ENCODE data around the gene AAMP. TPM values are rescaled to one million over a fixed set of nuclear protein-coding genes. Genes with fewer than 3 reads are reported as not detected.

Gene AAMP
- total RNA-seq, 2 donors from 2014 or later = 96.1 to 137 TPM

GRCh38 chr2:218235017-218235416 lies 34.9 kb downstream of the AAMP start:
- H3K9me3 ChIP-seq = no peaks in the 10 kb centered on the region
- H3K27ac ChIP-seq = no peak overlapping the region

GRCh38 chr2:218234521-218234920 lies 35.4 kb downstream of the AAMP start:
- DNase-seq = no peak
- H3K27me3 ChIP-seq = no peaks in the 10 kb centered on the region
- H3K9me3 ChIP-seq = no peaks in the 10 kb centered on the region
- H3K4me3 ChIP-seq = no peak overlapping the region
- no peak overlapping the region for H3K27ac ChIP-seq
- no peak for TF ChIP-seq CTCF (IDR thresholded peaks at IDR 0.05)
- H3K36me3 ChIP-seq = peaks cover 10% of the 10 kb centered on the region
- intact Hi-C loops (cut with DNase I) = no loop called here
- no peak overlapping the region for H3K9ac ChIP-seq (ENCODE audit: low read depth in 2 of 2, low read length in 2 of 2)
- H3K4me1 ChIP-seq = peaks cover 7% of the 10 kb centered on the region

More at GRCh38 chr2:218235017-218235416, 34.9 kb downstream of the AAMP start:
- DNase-seq = no peak
- Histone ChIP-seq H3K27me3 (no peaks in the 10 kb centered on the region), H3K4me1 (peaks cover 7% of the 10 kb centered on the region), H3K9ac (ENCODE audit: low read depth in 2 of 2, low read length in 2 of 2) (no peak overlapping the region), H3K36me3 (peaks cover 14% of the 10 kb centered on the region), H3K4me3 (no peak overlapping the region)
- intact Hi-C loops (cut with DNase I) = no loop called here
- TF ChIP-seq CTCF (IDR thresholded peaks at IDR 0.05) = no peak

- no peak overlapping the region for H3K27ac ChIP-seq
These were observed 36.4 kb downstream of the AAMP start for GRCh38 chr2:218233543-218233942.

GRCh38 chr2:218230882-218231281 lies 39.1 kb downstream of the AAMP start:
- Histone ChIP-seq H3K9me3 (no peaks in the 10 kb centered on the region), H3K27me3 (no peaks in the 10 kb centered on the region), H3K27ac (peak overlapping the region; percentile 67), H3K36me3 (peaks cover 10% of the 10 kb centered on the region), H3K4me1 (peaks cover 7% of the 10 kb centered on the region), H3K4me3 (no peak overlapping the region), H3K9ac (ENCODE audit: low read depth in 2 of 2, low read length in 2 of 2) (peak overlapping the region in 1 of 2 donors; percentile 32)
- TF ChIP-seq CTCF (IDR thresholded peaks at IDR 0.05) = peak; percentile 48
- intact Hi-C loops (cut with DNase I) = no loop called here
- peak; percentile 82 for DNase-seq

More at GRCh38 chr2:218233543-218233942, 36.4 kb downstream of the AAMP start:
- intact Hi-C loops (cut with DNase I) = no loop called here
- no peaks in the 10 kb centered on the region for H3K27me3 ChIP-seq
- H3K36me3 ChIP-seq = peaks cover 10% of the 10 kb centered on the region
- no peak for TF ChIP-seq CTCF (IDR thresholded peaks at IDR 0.05)
- no peak overlapping the region for H3K4me3 ChIP-seq
- H3K4me1 ChIP-seq = peaks cover 7% of the 10 kb centered on the region
- H3K9ac ChIP-seq (ENCODE audit: low read depth in 2 of 2, low read length in 2 of 2) = no peak overlapping the region
- DNase-seq = no peak
- no peaks in the 10 kb centered on the region for H3K9me3 ChIP-seq

- peak; percentile 43 for DNase-seq
- Histone ChIP-seq H3K27ac (peak overlapping the region; percentile 67), H3K4me3 (no peak overlapping the region), H3K9me3 (no peaks in the 10 kb centered on the region), H3K36me3 (no peaks in the 10 kb centered on the region), H3K9ac (ENCODE audit: low read depth in 2 of 2, low read length in 2 of 2) (no peak overlapping the region), H3K27me3 (no peaks in the 10 kb centered on the region), H3K4me1 (peaks cover 7% of the 10 kb centered on the region)
- TF ChIP-seq CTCF (IDR thresholded peaks at IDR 0.05) = no peak
- intact Hi-C loops (cut with DNase I) = no loop called here
These were observed 40.1 kb downstream of the AAMP start for GRCh38 chr2:218229851-218230250.

All from colonic mucosa (tissue), 4 donors.